C4-2B (cell line): ENCODE results near the gene TSFM.

Source experiments
- H3K27ac ChIP-seq: fragments of 450-650 bp; 2 replicates; pipeline ENCODE4 v1.5.1; 2017
- CTCF ChIP-seq: fragments of 450-650 bp; conservative IDR thresholded peaks from 2 replicates; pipeline ENCODE4 v1.5.1; 2017; ENCODE audit warnings: mild to moderate bottlenecking
- ZFX ChIP-seq: fragments of 450-650 bp; IDR thresholded peaks from 2 replicates; pipeline ENCODE4 v1.6.1; 2017

The TSFM gene

GRCh38 chr12:57803319-57803893 lies 20.8 kb downstream of the TSFM start:
- TF ChIP-seq ZFX (no peak), CTCF (peak; percentile 87)
- H3K27ac ChIP-seq, result no peak overlapping the region

GRCh38 chr12:57806677-57807076 lies 24.1 kb downstream of the TSFM start:
- H3K27ac ChIP-seq, result no peak overlapping the region
- TF ChIP-seq CTCF, result no peak

GRCh38 chr12:57807285-57807684 lies 24.7 kb downstream of the TSFM start:
- TF ChIP-seq CTCF (no peak), ZFX (no peak)
- no peak overlapping the region for H3K27ac ChIP-seq

GRCh38 chr12:57808351-57808750 lies 25.8 kb downstream of the TSFM start:
- H3K27ac ChIP-seq, result no peak overlapping the region
- TF ChIP-seq CTCF (no peak), ZFX (no peak)

- no peak overlapping the region for H3K27ac ChIP-seq
- TF ChIP-seq CTCF (no peak), ZFX (no peak)
These were observed 26.8 kb downstream of the TSFM start for GRCh38 chr12:57809425-57809824.

GRCh38 chr12:57810450-57810849 lies 27.9 kb downstream of the TSFM start:
- H3K27ac ChIP-seq, result no peak overlapping the region
- no peak for TF ChIP-seq ZFX
- no peak for TF ChIP-seq CTCF

GRCh38 chr12:57811028-57811755 lies 28.6 kb downstream of the TSFM start:
- no peak overlapping the region for H3K27ac ChIP-seq
- TF ChIP-seq CTCF (no peak), ZFX (no peak)
